Measurements from ENCODE around the gene DDB1. TPM values are rescaled to one million over a fixed set of nuclear protein-coding genes. Genes with fewer than 3 reads are reported as not detected.

DDB1 gene
- total and polyA plus RNA-seq, 2 of the 13 experiments (the other 11 are each of a cell fraction or from before 2014, with no cell fraction given) = 217 to 266 TPM

GRCh38 chr11:61265357-61265756 is 67.5 kb downstream of the DDB1 start (continued):
- TF ChIP-seq SOX6 (IDR thresholded peaks at IDR 0.05) = no peak
- TF ChIP-seq SOX6 (CRISPR knock-in tag; IDR thresholded peaks at IDR 0.05) = no peak
- TF ChIP-seq ZNF264 (CRISPR knock-in tag; IDR thresholded peaks at IDR 0.05) = no peak
- TF ChIP-seq SMC3 (IDR thresholded peaks at IDR 0.05; ENCODE audit: low read length) = no peak
- TF ChIP-seq TIGD3 (CRISPR knock-in tag; IDR thresholded peaks at IDR 0.05; ENCODE audit: borderline replicate concordance) = no peak
- TF ChIP-seq CREM (IDR thresholded peaks at IDR 0.05) = peak; percentile 36; the same call in 1 of the 2 replicates
- no peak for TF ChIP-seq CREM (CRISPR knock-in tag; IDR thresholded peaks at IDR 0.05)
- TF ChIP-seq SRSF4 (IDR thresholded peaks at IDR 0.05; ENCODE audit: low read depth, low read length, poor library complexity, severe bottlenecking) = no peak
- peak; percentile 39; the same call in 1 of the 2 replicates for TF ChIP-seq RARA (CRISPR knock-in tag; IDR thresholded peaks at IDR 0.05)
- no peak for TF ChIP-seq BCL3 (CRISPR knock-in tag; IDR thresholded peaks at IDR 0.05)
- peak; percentile 15; the same call in 1 of the 2 replicates for TF ChIP-seq DPF2 (CRISPR knock-in tag; IDR thresholded peaks at IDR 0.05; ENCODE audit: borderline replicate concordance, low read depth)
- TF ChIP-seq SUZ12 (IDR thresholded peaks at IDR 0.05; ENCODE audit: low read depth, low read length) = no peak
- TF ChIP-seq ZNF574 (CRISPR knock-in tag; IDR thresholded peaks at IDR 0.05) = no peak
- no peak for TF ChIP-seq CENPT (CRISPR knock-in tag; IDR thresholded peaks at IDR 0.05; ENCODE audit: low read depth)
- TF ChIP-seq DZIP1 (CRISPR knock-in tag; IDR thresholded peaks at IDR 0.05) = no peak
- no peak for TF ChIP-seq SP1 (IDR thresholded peaks at IDR 0.05)
- no peak for TF ChIP-seq SP1 (CRISPR knock-in tag; IDR thresholded peaks at IDR 0.05)
- no peak for TF ChIP-seq KDM1A (CRISPR knock-in tag; IDR thresholded peaks at IDR 0.05)
- no peak for TF ChIP-seq ZNF317 (CRISPR knock-in tag; IDR thresholded peaks at IDR 0.05)
